Karpas-422 (cell line): Measurements from ENCODE around the gene SYNE1. TPM values are rescaled to one million over a fixed set of nuclear protein-coding genes. Genes with fewer than 3 reads are reported as not detected.

Source experiments
- DNase-seq: peaks from one replicate; pipeline ENCODE4 v3.0.0-alpha.2; 2015
- H2AFZ ChIP-seq: fragments of 200-600 bp; sonication (generic); 2 replicates; pipeline ENCODE4 v1.6.1; 2014; ENCODE audit warnings: antibody characterized with exemption, low read length, mixed read lengths
- H3K27ac ChIP-seq: fragments of 200-600 bp; sonication (generic); 2 replicates; pipeline ENCODE4 v1.5.1; 2014; ENCODE audit warnings: mild to moderate bottlenecking, low read length, moderate library complexity
- H3K27me3 ChIP-seq: fragments of 200-600 bp; sonication (generic); 2 replicates; pipeline ENCODE4 v1.6.1; 2014; ENCODE audit warnings: low read length, mixed read lengths
- H3K36me3 ChIP-seq: fragments of 200-600 bp; sonication (generic); 2 replicates; pipeline ENCODE4 v1.6.1; 2014; ENCODE audit warnings: low read length, mixed read lengths; ENCODE audit not compliant: insufficient read depth
- H3K4me1 ChIP-seq: fragments of 200-600 bp; sonication (generic); 2 replicates; pipeline ENCODE4 v1.6.1; 2014; ENCODE audit warnings: mild to moderate bottlenecking, low read length, mixed read lengths
- H3K4me2 ChIP-seq: fragments of 200-600 bp; sonication (generic); 2 replicates; pipeline ENCODE4 v1.6.1; 2014; ENCODE audit warnings: low read length, low read depth, mild to moderate bottlenecking; ENCODE audit not compliant: poor library complexity, severe bottlenecking
- H3K4me3 ChIP-seq: fragments of 200-600 bp; sonication (generic); 2 replicates; pipeline ENCODE4 v1.5.1; 2014; ENCODE audit warnings: mild to moderate bottlenecking, antibody characterized with exemption, low read length, mixed read lengths
- H3K79me2 ChIP-seq: fragments of 200-600 bp; sonication (generic); 2 replicates; pipeline ENCODE4 v1.6.1; 2014; ENCODE audit warnings: mild to moderate bottlenecking, low read length, mixed read lengths
- H3K9ac ChIP-seq: fragments of 200-600 bp; sonication (generic); 2 replicates; pipeline ENCODE4 v1.6.0; 2014; ENCODE audit warnings: low read length
- H3K9me2 ChIP-seq: fragments of 200-600 bp; sonication (generic), shearing (Covaris generic); replicated peaks from 2 replicates; pipeline ENCODE4 v1.6.0; 2014; ENCODE audit warnings: mild to moderate bottlenecking, low read length, moderate library complexity; ENCODE audit not compliant: insufficient read depth
- H3K9me3 ChIP-seq: fragments of 300-700, 200-600 bp; sonication (generic); 2 replicates; pipeline ENCODE4 v1.6.1; 2014; ENCODE audit warnings: low read length, mixed read lengths
- H4K20me1 ChIP-seq: fragments of 200-600 bp; sonication (generic); 2 replicates; pipeline ENCODE4 v1.6.1; 2014; ENCODE audit warnings: mild to moderate bottlenecking, antibody characterized with exemption, low read length, low read depth; ENCODE audit not compliant: insufficient read depth
- total RNA-seq: library from RNA; depleted of rRNA; stranded (reverse); fragments of >200 nt; shearing (Covaris generic); gene quantifications from 2 replicates; pipeline ENCODE4 v1.2.3, GENCODE V29; 2014; ENCODE audit warnings: low replicate concordance

Gene SYNE1
- total RNA-seq, 1 experiment from 2014 or later, result 137 TPM

- no peak overlapping the region for H3K4me3 ChIP-seq
- no peak overlapping the region for H2AFZ ChIP-seq
- no peaks in the 10 kb centered on the region for H3K27me3 ChIP-seq
- H3K9me3 ChIP-seq, result no peaks in the 10 kb centered on the region
- H4K20me1 ChIP-seq, result no peaks in the 10 kb centered on the region
- H3K4me1 ChIP-seq, result no peaks in the 10 kb centered on the region
- no peaks in the 10 kb centered on the region for H3K36me3 ChIP-seq
- H3K79me2 ChIP-seq, result no peaks in the 10 kb centered on the region
- no peak overlapping the region for H3K4me2 ChIP-seq
- no peak overlapping the region for H3K27ac ChIP-seq
- DNase-seq, result no peak
- no peaks in the 10 kb centered on the region; the same call in 1 of the 2 replicates for H3K9me2 ChIP-seq
- no peak overlapping the region for H3K9ac ChIP-seq
Measured at GRCh38 chr6:152379423-152379822, 257.7 kb downstream of the SYNE1 start.

GRCh38 chr6:152378169-152378568, 259.0 kb downstream of the SYNE1 start:
- Histone ChIP-seq H3K4me2 (no peak overlapping the region), H3K79me2 (no peaks in the 10 kb centered on the region), H2AFZ (no peak overlapping the region), H3K9me2 (no peaks in the 10 kb centered on the region; the same call in 1 of the 2 replicates), H3K9ac (no peak overlapping the region), H3K4me3 (no peak overlapping the region), H3K9me3 (no peaks in the 10 kb centered on the region), H3K27ac (no peak overlapping the region), H3K36me3 (no peaks in the 10 kb centered on the region), H4K20me1 (no peaks in the 10 kb centered on the region), H3K27me3 (no peaks in the 10 kb centered on the region), H3K4me1 (no peaks in the 10 kb centered on the region)
- DNase-seq, result no peak

- Histone ChIP-seq H3K27ac (no peak overlapping the region), H3K9me3 (no peaks in the 10 kb centered on the region), H3K4me1 (no peaks in the 10 kb centered on the region), H3K9ac (no peak overlapping the region), H4K20me1 (no peaks in the 10 kb centered on the region), H3K9me2 (no peaks in the 10 kb centered on the region; the same call in 1 of the 2 replicates), H3K36me3 (no peaks in the 10 kb centered on the region), H3K4me3 (no peak overlapping the region), H3K79me2 (no peaks in the 10 kb centered on the region), H3K27me3 (no peaks in the 10 kb centered on the region), H3K4me2 (no peak overlapping the region), H2AFZ (no peak overlapping the region)
- DNase-seq, result no peak
Measured at GRCh38 chr6:152375197-152375596, 262.0 kb downstream of the SYNE1 start.

- H3K36me3 ChIP-seq, result no peaks in the 10 kb centered on the region
- H3K4me2 ChIP-seq, result no peak overlapping the region
- no peaks in the 10 kb centered on the region for H3K27me3 ChIP-seq
- no peak overlapping the region for H2AFZ ChIP-seq
- no peaks in the 10 kb centered on the region; the same call in 1 of the 2 replicates for H3K9me2 ChIP-seq
- no peaks in the 10 kb centered on the region for H4K20me1 ChIP-seq
- H3K9ac ChIP-seq, result no peak overlapping the region
- no peak for DNase-seq
- H3K27ac ChIP-seq, result no peak overlapping the region
- H3K79me2 ChIP-seq, result no peaks in the 10 kb centered on the region
- no peak overlapping the region for H3K4me3 ChIP-seq
- H3K4me1 ChIP-seq, result no peaks in the 10 kb centered on the region
- H3K9me3 ChIP-seq, result no peaks in the 10 kb centered on the region
Measured at GRCh38 chr6:152372945-152373344, 264.2 kb downstream of the SYNE1 start.

- no peak overlapping the region for H3K4me2 ChIP-seq
- no peak overlapping the region for H3K27ac ChIP-seq
- no peak overlapping the region for H3K9ac ChIP-seq
- DNase-seq, result no peak
- H3K4me3 ChIP-seq, result no peak overlapping the region
- no peaks in the 10 kb centered on the region for H3K27me3 ChIP-seq
- H3K9me3 ChIP-seq, result no peaks in the 10 kb centered on the region
- H3K36me3 ChIP-seq, result no peaks in the 10 kb centered on the region
- H3K9me2 ChIP-seq, result no peaks in the 10 kb centered on the region
- H3K4me1 ChIP-seq, result no peaks in the 10 kb centered on the region
- H3K79me2 ChIP-seq, result no peaks in the 10 kb centered on the region
- no peak overlapping the region for H2AFZ ChIP-seq
- H4K20me1 ChIP-seq, result no peaks in the 10 kb centered on the region
Measured at GRCh38 chr6:152371775-152372174, 265.4 kb downstream of the SYNE1 start.

GRCh38 chr6:152368751-152369624, 268.2 kb downstream of the SYNE1 start:
- Histone ChIP-seq H4K20me1 (no peaks in the 10 kb centered on the region), H3K27ac (no peak overlapping the region), H3K9ac (no peak overlapping the region), H3K36me3 (no peaks in the 10 kb centered on the region), H3K4me3 (no peak overlapping the region), H3K79me2 (no peaks in the 10 kb centered on the region), H3K4me1 (no peaks in the 10 kb centered on the region), H3K9me3 (no peaks in the 10 kb centered on the region), H3K9me2 (no peaks in the 10 kb centered on the region), H3K27me3 (no peaks in the 10 kb centered on the region), H2AFZ (no peak overlapping the region), H3K4me2 (no peak overlapping the region)
- DNase-seq, result no peak

- Histone ChIP-seq H3K4me3 (no peak overlapping the region), H3K27ac (no peak overlapping the region), H3K27me3 (no peaks in the 10 kb centered on the region), H3K4me2 (no peak overlapping the region), H3K36me3 (no peaks in the 10 kb centered on the region), H3K4me1 (no peaks in the 10 kb centered on the region), H3K9me3 (no peaks in the 10 kb centered on the region), H2AFZ (no peak overlapping the region), H3K9ac (no peak overlapping the region), H3K9me2 (no peaks in the 10 kb centered on the region), H4K20me1 (no peaks in the 10 kb centered on the region), H3K79me2 (no peaks in the 10 kb centered on the region)
- DNase-seq, result no peak
Measured at GRCh38 chr6:152364866-152365265, 272.3 kb downstream of the SYNE1 start.

- no peak for DNase-seq
- H3K4me1 ChIP-seq, result 0 out of 2 replicates have a peak, but pooled peaks cover 2% of the 10 kb centered on the region
- no peaks in the 10 kb centered on the region for H4K20me1 ChIP-seq
- H3K9me3 ChIP-seq, result no peaks in the 10 kb centered on the region
- H3K9ac ChIP-seq, result no peak overlapping the region
- no peaks in the 10 kb centered on the region for H3K79me2 ChIP-seq
- no peaks in the 10 kb centered on the region for H3K36me3 ChIP-seq
- no peak overlapping the region for H3K27ac ChIP-seq
- no peak overlapping the region for H2AFZ ChIP-seq
- H3K4me2 ChIP-seq, result no peak overlapping the region
- H3K4me3 ChIP-seq, result no peak overlapping the region
- no peaks in the 10 kb centered on the region for H3K9me2 ChIP-seq
- H3K27me3 ChIP-seq, result no peaks in the 10 kb centered on the region
Measured at GRCh38 chr6:152360034-152360433, 277.1 kb downstream of the SYNE1 start.
